Omental fat pad (tissue), 4 donors: ENCODE measurements around the gene ACTN4. TPM values are rescaled to one million over a fixed set of nuclear protein-coding genes. Genes with fewer than 3 reads are reported as not detected.
"Not testable (repeated sequence)": the region's sequence is repeated elsewhere in the genome, so short reads cannot be mapped to it uniquely, and the experiment has no call there.

ENCODE experiments used
- ATAC-seq: fragments of 150-250 bp; one replicate; pipeline ENCODE4 v1.9.1; 2016; ENCODE audit warnings: mild to moderate bottlenecking, moderate library complexity; ENCODE audit not compliant: low FRiP score
- DNase-seq: peaks from one replicate; pipeline ENCODE4 v3.0.0-alpha.2; 2019; ENCODE audit warnings: low spot score
- CTCF ChIP-seq, 3 donors: fragments of 450-650 bp; IDR thresholded peaks; one replicate each; pipeline ENCODE4 v1.5.1; 2016 to 2017; ENCODE audit warnings: antibody characterized with exemption in 3 of 3, mild to moderate bottlenecking in 3 of 3, moderate library complexity in 2 of 3
- total RNA-seq, 4 donors: library from RNA; depleted of rRNA; stranded (reverse); fragments of >200 nt; gene quantifications; one replicate each; pipeline ENCODE4 v1.1.0, GENCODE V29; 2016

ACTN4 gene
- total RNA-seq, 4 donors from 2014 or later, result 290 to 517 (median 367) TPM

- TF ChIP-seq CTCF (IDR thresholded peaks at IDR 0.05), result no peak
- ATAC-seq, result no peak
- DNase-seq, result no peak
These were observed 94.2 kb downstream of the ACTN4 start for GRCh38 chr19:38741670-38742069.

GRCh38 chr19:38742296-38742695 lies 94.8 kb downstream of the ACTN4 start:
- no peak for TF ChIP-seq CTCF (IDR thresholded peaks at IDR 0.05)
- DNase-seq (no peak), ATAC-seq (no peak)

- DNase-seq, result no peak
These were observed 95.5 kb downstream of the ACTN4 start for GRCh38 chr19:38742906-38743305.

GRCh38 chr19:38743394-38744297 lies 96.2 kb downstream of the ACTN4 start:
- DNase-seq (no peak), ATAC-seq (no peak)
- no peak for TF ChIP-seq CTCF (IDR thresholded peaks at IDR 0.05)

More at GRCh38 chr19:38742906-38743305, 95.5 kb downstream of the ACTN4 start:
- TF ChIP-seq CTCF (IDR thresholded peaks at IDR 0.05), result no peak
- no peak for ATAC-seq

GRCh38 chr19:38744298-38744681 lies 96.8 kb downstream of the ACTN4 start, which contains the start of gene CAPN12:
Gene CAPN12, minus strand, starts transcription at chr19:38744474. Its CDS starts 309 bp downstream, at chr19:38744165.
- TF ChIP-seq CTCF (IDR thresholded peaks at IDR 0.05), result no peak
- DNase-seq (no peak), ATAC-seq (no peak)

- no peak for DNase-seq
- no peak for TF ChIP-seq CTCF (IDR thresholded peaks at IDR 0.05)
- no peak for ATAC-seq
These were observed 97.4 kb downstream of the ACTN4 start for GRCh38 chr19:38744874-38745273.

GRCh38 chr19:38745316-38745715 lies 97.9 kb downstream of the ACTN4 start:
- DNase-seq, result no peak
- no peak for TF ChIP-seq CTCF (IDR thresholded peaks at IDR 0.05)
- ATAC-seq, result no peak

GRCh38 chr19:38753783-38754182 lies 106.3 kb downstream of the ACTN4 start:
- DNase-seq, ATAC-seq: not testable (repeated sequence)

GRCh38 chr19:38754196-38754595 lies 106.7 kb downstream of the ACTN4 start:
- not testable (repeated sequence) for ATAC-seq, DNase-seq
